BLaER1 treated with 17β-estradiol and CSF1 and Interleukin-3, amounts not matched to agents 10 nM and 100 nM (cell line): ENCODE results near the gene ANAPC5.
A peak's percentile ranks its signal among the peaks of the same experiment; 100 is the strongest.

ENCODE experiments used
- H3K27ac ChIP-seq, 11 experiments: shearing (Covaris generic); formaldehyde crosslinking; 2 replicates each; pipeline ENCODE4 v1.8.1; 2022
- H3K27me3 ChIP-seq, 11 experiments: shearing (Covaris generic); formaldehyde crosslinking; 2 replicates each; pipeline ENCODE4 v1.8.1; 2022
- H3K36me3 ChIP-seq, 11 experiments: shearing (Covaris generic); formaldehyde crosslinking; 2 replicates each; pipeline ENCODE4 v1.8.1; 2022
- H3K4me1 ChIP-seq, 10 experiments: shearing (Covaris generic); formaldehyde crosslinking; 2 replicates each; pipeline ENCODE4 v1.8.1; 2022
- H3K4me2 ChIP-seq, 11 experiments: shearing (Covaris generic); formaldehyde crosslinking; 2 replicates each; pipeline ENCODE4 v1.8.1; 2022
- H3K4me3 ChIP-seq, 10 experiments: shearing (Covaris generic); formaldehyde crosslinking; 2 replicates each; pipeline ENCODE4 v1.8.1; 2022
- H3K9ac ChIP-seq, 11 experiments: shearing (Covaris generic); formaldehyde crosslinking; 2 replicates each; pipeline ENCODE4 v1.8.1; 2022
- H3K9me3 ChIP-seq, 11 experiments: shearing (Covaris generic); formaldehyde crosslinking; replicated peaks in 1 of 11; 2 replicates each; pipeline ENCODE4 v1.8.1; 2022
- H4K20me1 ChIP-seq, 11 experiments: shearing (Covaris generic); formaldehyde crosslinking; 2 replicates each; pipeline ENCODE4 v1.8.1; 2022
- Cebpa-rat ChIP-seq, 11 experiments: shearing (Covaris generic); IDR thresholded peaks; 2 replicates each; pipeline ENCODE4 v1.8.1; 2022

Gene ANAPC5

GRCh38 chr12:121279507-121279915, 72.7 kb downstream of the ANAPC5 start:
- H3K36me3 ChIP-seq = peaks cover 51 to 88% (median 83%) of the 10 kb centered on the region in 11 experiments
- no peak overlapping the region for H3K4me2 ChIP-seq
- peaks cover 45 to 100% (median 80%) of the 10 kb centered on the region in 11 experiments; a peak in 21 of 22 replicates for H4K20me1 ChIP-seq
- H3K4me3 ChIP-seq = no peak overlapping the region
- peak overlapping the region in 1 of 11 experiments; percentile 32; a peak in 2 of 22 replicates for H3K27ac ChIP-seq
- H3K9ac ChIP-seq = no peak overlapping the region
- H3K4me1 ChIP-seq = peaks cover 0 to 33% (median 8%) of the 10 kb centered on the region in 10 experiments; a peak in 10 of 20 replicates
- H3K9me3 ChIP-seq = peaks cover 0 to 7% (median 0%) of the 10 kb centered on the region in 11 experiments; a peak in 1 of 22 replicates
- H3K27me3 ChIP-seq = no peaks in the 10 kb centered on the region
- no peak for TF ChIP-seq Cebpa-rat (IDR thresholded peaks at IDR 0.05)

- no peak for TF ChIP-seq Cebpa-rat (IDR thresholded peaks at IDR 0.05)
- Histone ChIP-seq H4K20me1 (peaks cover 45 to 100% (median 80%) of the 10 kb centered on the region in 11 experiments; a peak in 21 of 22 replicates), H3K4me1 (peaks cover 0 to 30% (median 8%) of the 10 kb centered on the region in 10 experiments; a peak in 10 of 20 replicates), H3K36me3 (peaks cover 56 to 88% (median 83%) of the 10 kb centered on the region in 11 experiments), H3K4me3 (no peak overlapping the region), H3K27me3 (no peaks in the 10 kb centered on the region), H3K27ac (peak overlapping the region in 1 of 11 experiments; percentile 32; a peak in 2 of 22 replicates), H3K9me3 (peaks cover 0 to 7% (median 0%) of the 10 kb centered on the region in 11 experiments; a peak in 1 of 22 replicates), H3K4me2 (no peak overlapping the region), H3K9ac (no peak overlapping the region)
Observed at GRCh38 chr12:121279071-121279375, 73.2 kb downstream of the ANAPC5 start.

GRCh38 chr12:121278169-121279070, 73.8 kb downstream of the ANAPC5 start:
- peaks cover 0 to 30% (median 8%) of the 10 kb centered on the region in 10 experiments; a peak in 10 of 20 replicates for H3K4me1 ChIP-seq
- H3K4me3 ChIP-seq = no peak overlapping the region
- H3K9ac ChIP-seq = no peak overlapping the region
- peak overlapping the region in 2 of 11 experiments; percentile 32 to 53; a peak in 3 of 22 replicates for H3K27ac ChIP-seq
- peak overlapping the region in 2 of 11 experiments; percentile 48 to 58; a peak in 2 of 22 replicates for H3K4me2 ChIP-seq
- no peaks in the 10 kb centered on the region for H3K27me3 ChIP-seq
- H3K36me3 ChIP-seq = peaks cover 58 to 88% (median 83%) of the 10 kb centered on the region in 11 experiments
- peaks cover 42 to 100% (median 80%) of the 10 kb centered on the region in 11 experiments; a peak in 21 of 22 replicates for H4K20me1 ChIP-seq
- TF ChIP-seq Cebpa-rat (IDR thresholded peaks at IDR 0.05) = no peak
- peaks cover 0 to 7% (median 0%) of the 10 kb centered on the region in 11 experiments; a peak in 1 of 22 replicates for H3K9me3 ChIP-seq

- H3K4me3 ChIP-seq = no peak overlapping the region
- H3K4me2 ChIP-seq = peak overlapping the region in 5 of 11 experiments; percentile 19 to 58 (median 48); a peak in 10 of 22 replicates
- H3K9ac ChIP-seq = peak overlapping the region in 1 of 11 experiments; percentile 18; a peak in 1 of 22 replicates
- peak overlapping the region in 3 of 11 experiments; percentile 16 to 53 (median 42); a peak in 5 of 22 replicates for H3K27ac ChIP-seq
- H3K9me3 ChIP-seq = peaks cover 0 to 7% (median 0%) of the 10 kb centered on the region in 11 experiments; a peak in 1 of 22 replicates
- H3K27me3 ChIP-seq = no peaks in the 10 kb centered on the region
- H3K4me1 ChIP-seq = peaks cover 0 to 30% (median 8%) of the 10 kb centered on the region in 10 experiments; a peak in 10 of 20 replicates
- no peak for TF ChIP-seq Cebpa-rat (IDR thresholded peaks at IDR 0.05)
- H4K20me1 ChIP-seq = peaks cover 39 to 100% (median 80%) of the 10 kb centered on the region in 11 experiments; a peak in 21 of 22 replicates
- peaks cover 58 to 88% (median 84%) of the 10 kb centered on the region in 11 experiments for H3K36me3 ChIP-seq
Observed at GRCh38 chr12:121277374-121277759, 74.8 kb downstream of the ANAPC5 start.

GRCh38 chr12:121274036-121274763, 78.0 kb downstream of the ANAPC5 start:
- H3K4me3 ChIP-seq = no peak overlapping the region
- H3K27ac ChIP-seq = no peak overlapping the region
- no peak overlapping the region for H3K4me2 ChIP-seq
- peaks cover 71 to 97% (median 95%) of the 10 kb centered on the region in 11 experiments for H3K36me3 ChIP-seq
- no peak overlapping the region for H3K9ac ChIP-seq
- peaks cover 0 to 28% (median 8%) of the 10 kb centered on the region in 10 experiments; a peak in 10 of 20 replicates for H3K4me1 ChIP-seq
- no peak for TF ChIP-seq Cebpa-rat (IDR thresholded peaks at IDR 0.05)
- no peaks in the 10 kb centered on the region for H3K27me3 ChIP-seq
- H3K9me3 ChIP-seq = peaks cover 0 to 7% (median 0%) of the 10 kb centered on the region in 11 experiments; a peak in 1 of 22 replicates
- H4K20me1 ChIP-seq = peaks cover 20 to 100% (median 69%) of the 10 kb centered on the region in 11 experiments; a peak in 21 of 22 replicates

GRCh38 chr12:121273364-121273896, 78.8 kb downstream of the ANAPC5 start:
- Histone ChIP-seq H3K36me3 (peaks cover 71 to 97% (median 95%) of the 10 kb centered on the region in 11 experiments), H3K27me3 (no peaks in the 10 kb centered on the region), H3K27ac (no peak overlapping the region), H4K20me1 (peaks cover 13 to 98% (median 61%) of the 10 kb centered on the region in 11 experiments; a peak in 20 of 22 replicates), H3K4me2 (no peak overlapping the region), H3K9ac (no peak overlapping the region), H3K4me3 (no peak overlapping the region), H3K9me3 (peaks cover 0 to 7% (median 0%) of the 10 kb centered on the region in 11 experiments; a peak in 1 of 22 replicates), H3K4me1 (peaks cover 0 to 21% (median 8%) of the 10 kb centered on the region in 10 experiments; a peak in 10 of 20 replicates)
- no peak for TF ChIP-seq Cebpa-rat (IDR thresholded peaks at IDR 0.05)

GRCh38 chr12:121267822-121268221, 84.4 kb downstream of the ANAPC5 start:
- H3K27me3 ChIP-seq = no peaks in the 10 kb centered on the region
- peaks cover 0 to 55% (median 18%) of the 10 kb centered on the region in 11 experiments; a peak in 15 of 22 replicates for H4K20me1 ChIP-seq
- H3K4me1 ChIP-seq = no peaks in the 10 kb centered on the region
- H3K4me2 ChIP-seq = no peak overlapping the region
- peaks cover 88 to 100% (median 99%) of the 10 kb centered on the region in 11 experiments for H3K36me3 ChIP-seq
- no peak overlapping the region for H3K27ac ChIP-seq
- no peak for TF ChIP-seq Cebpa-rat (IDR thresholded peaks at IDR 0.05)
- H3K9ac ChIP-seq = no peak overlapping the region
- no peak overlapping the region for H3K4me3 ChIP-seq
- no peaks in the 10 kb centered on the region for H3K9me3 ChIP-seq

- no peak overlapping the region for H3K9ac ChIP-seq
- no peaks in the 10 kb centered on the region for H3K9me3 ChIP-seq
- H3K27ac ChIP-seq = no peak overlapping the region
- peaks cover 0 to 32% (median 5%) of the 10 kb centered on the region in 11 experiments; a peak in 10 of 22 replicates for H4K20me1 ChIP-seq
- no peak overlapping the region for H3K4me2 ChIP-seq
- no peaks in the 10 kb centered on the region for H3K27me3 ChIP-seq
- no peak for TF ChIP-seq Cebpa-rat (IDR thresholded peaks at IDR 0.05)
- H3K4me3 ChIP-seq = no peak overlapping the region
- peaks cover 95 to 100% (median 100%) of the 10 kb centered on the region in 11 experiments for H3K36me3 ChIP-seq
- no peaks in the 10 kb centered on the region for H3K4me1 ChIP-seq
Observed at GRCh38 chr12:121264951-121265515, 87.2 kb downstream of the ANAPC5 start.
